Thyroid gland (tissue), 4 donors: ENCODE measurements around the gene ITGA2B. TPM values are rescaled to one million over a fixed set of nuclear protein-coding genes. Genes with fewer than 3 reads are reported as not detected.
A peak's percentile ranks its signal among the peaks of the same experiment; 100 is the strongest.

Source experiments
- DNase-seq, 2 donors: peaks; one replicate each; pipeline ENCODE4 v3.0.0-alpha.2; 2019
- H3K27ac ChIP-seq, 3 donors: fragments of 200-600 bp; sonication (generic); 1 replicate in 2 of 3; 2 replicates in 1 of 3; pipeline ENCODE4 v1.5.1; 2016 to 2019; ENCODE audit warnings: mild to moderate bottlenecking in 1 of 3, moderate library complexity in 1 of 3
- H3K27me3 ChIP-seq: fragments of 200-600 bp; sonication (generic); one replicate; pipeline ENCODE4 v1.5.1; 2019
- H3K36me3 ChIP-seq, 2 donors: fragments of 200-600 bp; sonication (generic); one replicate each; pipeline ENCODE4 v1.5.1; 2016 to 2019
- H3K4me1 ChIP-seq, 2 donors: fragments of 200-600 bp; sonication (generic); one replicate each; pipeline ENCODE4 v1.5.1; 2017 to 2019
- H3K4me3 ChIP-seq, 3 donors: fragments of 200-600 bp; sonication (generic); replicated peaks in 1 of 3; 1 replicate in 2 of 3; 2 replicates in 1 of 3; pipeline ENCODE4 v1.5.1; 2016; ENCODE audit warnings: mild to moderate bottlenecking in 1 of 3
- H3K9me3 ChIP-seq: fragments of 200-600 bp; sonication (generic); one replicate; pipeline ENCODE4 v1.5.1; 2017
- POLR2A ChIP-seq, 2 donors: fragments of 450-650 bp; IDR thresholded peaks; one replicate each; pipeline ENCODE4 v1.6.1; 2017; ENCODE audit warnings: antibody characterized with exemption in 2 of 2, mild to moderate bottlenecking in 2 of 2, moderate library complexity in 1 of 2
- WGBS, 2 donors: methylation state at CpG; one replicate each; pipeline ENCODE4 v1.1.5; 2017; 5-methylcytosine and 5-hydroxymethylcytosine counted together
- intact Hi-C: fragments of 100-400 bp; cut with DNase I; formaldehyde crosslinking; loops from one replicate; pipeline ENCODE4 v1.15.1; 2023
- total RNA-seq, 4 donors: library from RNA; depleted of rRNA; stranded (reverse); fragments of >200 nt; gene quantifications; one replicate each; pipeline ENCODE4 v1.2.3, GENCODE V29; 2016
- TF ChIP-seq, protein P1 (sequence below), 6 experiments: fragments of 200-600 bp in 3 of 6; fragments of 450-650 bp in 3 of 6; sonication (generic) in 3 of 6; IDR thresholded peaks; one replicate each; pipeline ENCODE4 v1.5.1; 2016 to 2019; ENCODE audit warnings: antibody characterized with exemption in 6 of 6, mild to moderate bottlenecking in 2 of 6, inconsistent platforms in 1 of 6, moderate library complexity in 1 of 6

ITGA2B gene
- total RNA-seq, 4 donors from 2014 or later: 2.0 to 4.6 (median 3.3) TPM

DNA sequence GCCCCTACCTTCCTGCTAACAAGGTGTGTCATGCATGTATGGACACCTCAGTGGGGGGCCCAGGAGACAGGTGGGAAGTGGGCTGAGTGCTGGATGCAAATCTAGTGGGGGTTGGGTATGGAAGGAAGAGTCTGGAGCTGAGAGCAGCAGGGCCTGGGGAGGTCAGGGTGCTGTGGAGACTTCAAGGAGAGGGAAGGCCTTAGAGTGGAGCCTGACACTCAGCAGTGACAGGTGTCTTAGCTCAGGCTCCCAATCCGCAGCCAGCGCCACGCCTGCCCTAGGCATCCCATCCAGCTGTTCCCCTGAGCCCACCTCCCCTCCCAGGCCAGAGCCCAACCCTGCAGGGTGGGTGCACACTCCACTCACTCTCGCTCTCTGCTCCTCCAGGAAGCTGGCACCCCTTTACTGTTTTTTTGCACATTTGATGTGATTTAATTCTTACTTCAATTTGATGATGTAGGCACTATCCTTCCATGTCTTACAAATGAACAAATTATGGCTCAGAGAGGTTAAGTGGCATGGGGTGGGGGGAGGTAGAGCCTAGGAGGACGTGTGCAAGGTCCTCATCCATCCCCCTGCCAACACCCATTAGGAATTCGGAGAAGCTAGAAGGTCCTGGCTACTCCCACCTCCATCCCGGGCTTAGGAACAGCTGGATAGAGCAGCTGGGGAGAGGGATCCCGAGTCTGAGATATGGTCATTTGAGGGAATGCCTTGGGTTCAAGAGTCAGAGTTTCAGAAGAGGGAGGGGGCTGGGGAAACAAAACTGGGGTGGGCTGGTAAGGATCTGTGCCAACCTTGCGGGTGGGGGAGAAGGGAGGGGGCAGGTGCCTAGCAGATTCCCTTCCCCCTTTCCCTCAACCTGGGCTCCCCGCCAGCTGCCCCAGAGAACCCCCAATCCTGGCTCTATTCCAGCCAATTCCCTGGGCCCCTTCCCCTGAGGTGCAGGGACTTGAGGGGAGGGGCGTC, 27.9 kb downstream of the ITGA2B start:
- no peak for DNase-seq
- Histone ChIP-seq H3K27ac (no peak overlapping the region), H3K9me3 (no peaks in the 10 kb centered on the region), H3K4me1 (peaks cover 35 to 37% of the 10 kb centered on the region in 2 donors), H3K36me3 (no peaks in the 10 kb centered on the region), H3K27me3 (no peaks in the 10 kb centered on the region), H3K4me3 (no peak overlapping the region)
- no peak for TF ChIP-seq POLR2A (IDR thresholded peaks at IDR 0.05)
- TF ChIP-seq, protein P1, sequence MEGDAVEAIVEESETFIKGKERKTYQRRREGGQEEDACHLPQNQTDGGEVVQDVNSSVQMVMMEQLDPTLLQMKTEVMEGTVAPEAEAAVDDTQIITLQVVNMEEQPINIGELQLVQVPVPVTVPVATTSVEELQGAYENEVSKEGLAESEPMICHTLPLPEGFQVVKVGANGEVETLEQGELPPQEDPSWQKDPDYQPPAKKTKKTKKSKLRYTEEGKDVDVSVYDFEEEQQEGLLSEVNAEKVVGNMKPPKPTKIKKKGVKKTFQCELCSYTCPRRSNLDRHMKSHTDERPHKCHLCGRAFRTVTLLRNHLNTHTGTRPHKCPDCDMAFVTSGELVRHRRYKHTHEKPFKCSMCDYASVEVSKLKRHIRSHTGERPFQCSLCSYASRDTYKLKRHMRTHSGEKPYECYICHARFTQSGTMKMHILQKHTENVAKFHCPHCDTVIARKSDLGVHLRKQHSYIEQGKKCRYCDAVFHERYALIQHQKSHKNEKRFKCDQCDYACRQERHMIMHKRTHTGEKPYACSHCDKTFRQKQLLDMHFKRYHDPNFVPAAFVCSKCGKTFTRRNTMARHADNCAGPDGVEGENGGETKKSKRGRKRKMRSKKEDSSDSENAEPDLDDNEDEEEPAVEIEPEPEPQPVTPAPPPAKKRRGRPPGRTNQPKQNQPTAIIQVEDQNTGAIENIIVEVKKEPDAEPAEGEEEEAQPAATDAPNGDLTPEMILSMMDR (IDR thresholded peaks at IDR 0.05): no peak
- intact Hi-C loops: no loop called here
- 56 to 57% methylated on average over 11 of the region's 11 CpGs for WGBS, 2 donors

DNA sequence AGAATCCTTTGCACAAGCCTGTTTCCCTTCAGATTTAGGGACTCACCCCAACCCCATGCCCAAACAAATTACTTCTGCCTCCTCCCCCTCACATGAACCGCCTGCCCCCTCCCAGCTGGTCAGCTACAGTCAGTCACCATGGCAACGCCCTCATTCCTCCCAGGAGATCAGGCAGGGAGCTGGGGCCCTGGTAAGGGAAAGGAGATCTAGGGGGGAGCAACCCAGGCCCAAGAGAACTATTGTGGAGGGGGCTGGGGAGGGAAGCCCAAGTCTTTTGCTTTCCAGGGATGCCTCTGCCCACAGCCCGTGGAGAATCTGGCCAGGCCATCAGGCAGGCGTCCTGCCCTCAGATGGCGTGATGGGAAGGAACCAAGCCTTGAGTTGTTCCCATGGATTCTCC, 28.6 kb downstream of the ITGA2B start:
- TF ChIP-seq, protein P1 (IDR thresholded peaks at IDR 0.05): no peak
- TF ChIP-seq POLR2A (IDR thresholded peaks at IDR 0.05): no peak
- Histone ChIP-seq H3K36me3 (no peaks in the 10 kb centered on the region), H3K4me1 (peaks cover 31 to 32% of the 10 kb centered on the region in 2 donors), H3K27me3 (no peaks in the 10 kb centered on the region), H3K27ac (no peak overlapping the region), H3K9me3 (no peaks in the 10 kb centered on the region), H3K4me3 (no peak overlapping the region)
- intact Hi-C loops: no loop called here
- 35 to 57% methylated on average over 5 of the region's 5 CpGs for WGBS, 2 donors
- peak; percentile 53 to 54 for DNase-seq

DNA sequence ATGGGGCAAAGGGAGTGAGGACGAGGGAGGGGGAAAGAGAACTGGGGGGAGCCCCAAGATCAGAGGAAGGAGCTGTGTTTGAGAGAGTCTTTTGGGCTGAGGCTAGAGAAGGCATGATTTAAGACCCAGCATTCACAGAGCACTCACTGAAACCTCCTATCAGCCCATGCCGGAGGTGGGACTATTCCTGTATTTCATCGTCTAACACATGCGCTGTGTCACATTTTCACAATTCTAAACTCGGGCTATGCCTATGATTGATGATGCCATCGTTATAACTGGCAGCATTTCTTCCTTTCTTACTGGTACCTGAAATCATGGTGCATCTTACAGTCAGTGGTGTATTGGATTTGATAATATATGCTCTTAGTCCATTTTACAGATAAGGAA, 29.3 kb downstream of the ITGA2B start:
- no peak for DNase-seq
- intact Hi-C loops: no loop called here
- Histone ChIP-seq H3K9me3 (no peaks in the 10 kb centered on the region), H3K27me3 (no peaks in the 10 kb centered on the region), H3K4me3 (no peak overlapping the region), H3K36me3 (no peaks in the 10 kb centered on the region), H3K4me1 (peaks cover 25 to 28% of the 10 kb centered on the region in 2 donors), H3K27ac (no peak overlapping the region)
- TF ChIP-seq POLR2A (IDR thresholded peaks at IDR 0.05): no peak
- TF ChIP-seq, protein P1 (IDR thresholded peaks at IDR 0.05): no peak
- WGBS, 2 donors: 72 to 77% methylated on average over 6 of the region's 6 CpGs

DNA sequence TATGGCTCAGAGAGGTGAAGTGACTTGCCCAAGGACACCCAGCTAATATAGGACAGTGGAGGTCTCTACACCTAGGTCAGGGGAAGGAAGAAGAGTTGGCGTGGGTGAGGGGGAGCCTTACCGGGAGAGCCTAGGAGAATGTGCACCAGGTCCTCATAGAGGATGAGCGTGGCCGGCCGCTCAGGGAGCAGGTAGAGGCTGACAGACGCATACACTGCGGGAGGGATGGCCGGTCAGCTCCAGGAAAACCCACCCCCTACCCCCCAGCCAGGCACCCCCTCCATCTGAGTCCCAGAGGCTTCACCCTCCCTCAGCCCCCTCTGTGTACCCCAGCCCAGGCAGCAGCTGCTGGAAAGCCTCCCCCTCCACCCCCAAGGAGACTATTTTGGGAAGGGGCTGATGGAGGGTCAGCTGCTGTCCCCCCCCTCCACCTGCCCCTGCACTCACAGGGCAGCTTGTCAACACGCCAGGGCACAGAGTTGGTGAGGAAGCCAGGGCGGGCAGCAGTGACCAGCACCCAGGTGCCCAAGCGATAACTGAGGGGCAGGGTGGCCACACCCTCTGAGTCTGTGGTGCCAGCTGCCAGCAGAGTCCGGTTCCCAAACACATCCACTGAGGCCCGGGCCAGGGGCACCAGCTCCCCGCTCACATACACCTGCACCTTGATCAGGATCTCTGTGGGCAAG, 29.8 kb downstream of the ITGA2B start:
- Histone ChIP-seq H3K4me3 (no peak overlapping the region), H3K27ac (no peak overlapping the region), H3K9me3 (no peaks in the 10 kb centered on the region), H3K4me1 (peaks cover 24 to 26% of the 10 kb centered on the region in 2 donors), H3K36me3 (no peaks in the 10 kb centered on the region), H3K27me3 (no peaks in the 10 kb centered on the region)
- intact Hi-C loops: no loop called here
- no peak for TF ChIP-seq POLR2A (IDR thresholded peaks at IDR 0.05)
- TF ChIP-seq, protein P1 (IDR thresholded peaks at IDR 0.05): no peak
- 89 to 91% methylated on average over 11 to 13 of the region's 14 CpGs for WGBS, 2 donors
- no peak for DNase-seq

DNA sequence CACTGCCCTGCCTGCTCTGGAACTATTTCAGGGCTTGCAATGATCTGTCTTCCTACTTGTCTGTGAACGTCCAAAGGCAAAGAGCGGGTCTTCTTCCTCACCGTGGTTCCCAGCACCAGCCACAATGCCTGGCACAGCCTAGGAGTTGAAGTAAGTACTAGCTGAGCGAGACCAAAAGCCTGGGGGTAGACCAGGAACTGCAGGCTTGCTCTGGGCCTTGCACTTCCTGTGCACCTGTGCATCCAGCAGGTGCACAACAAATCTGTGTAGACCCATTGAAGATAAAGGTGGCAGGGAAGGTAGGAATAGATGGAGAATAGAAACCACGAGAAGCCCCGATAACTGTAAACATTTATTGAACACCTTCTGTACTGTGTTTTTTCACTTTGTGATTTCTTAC, 30.4 kb downstream of the ITGA2B start:
- Histone ChIP-seq H3K27ac (no peak overlapping the region), H3K4me1 (peaks cover 22 to 23% of the 10 kb centered on the region in 2 donors), H3K36me3 (no peaks in the 10 kb centered on the region), H3K27me3 (no peaks in the 10 kb centered on the region), H3K4me3 (no peak overlapping the region), H3K9me3 (no peaks in the 10 kb centered on the region)
- intact Hi-C loops: no loop called here
- DNase-seq: no peak
- 79 to 81% methylated on average over 6 of the region's 6 CpGs for WGBS, 2 donors
- TF ChIP-seq, protein P1 (IDR thresholded peaks at IDR 0.05): no peak
- TF ChIP-seq POLR2A (IDR thresholded peaks at IDR 0.05): no peak
